Prostate gland (tissue), 2 donors: Measurements from ENCODE around the gene ITGA8.

Experiments used
- CTCF ChIP-seq, 4 experiments: fragments of 200-600 bp in 2 of 4; fragments of 450-650 bp in 2 of 4; sonication (generic) in 2 of 4; IDR thresholded peaks; 1 replicate in 3 of 4; 2 replicates in 1 of 4; pipeline ENCODE4 v1.5.1; 2016 to 2019; ENCODE audit warnings: antibody characterized with exemption in 4 of 4, mild to moderate bottlenecking in 2 of 4, moderate library complexity in 2 of 4
- POLR2A ChIP-seq: fragments of 450-650 bp; IDR thresholded peaks from one replicate; pipeline ENCODE4 v1.6.1; 2016; ENCODE audit warnings: antibody characterized with exemption, mild to moderate bottlenecking
- POLR2AphosphoS5 ChIP-seq: sonication (generic); formaldehyde crosslinking; IDR thresholded peaks from one replicate; pipeline ENCODE4 v1.6.1; 2017; ENCODE audit warnings: antibody characterized with exemption

DNA sequence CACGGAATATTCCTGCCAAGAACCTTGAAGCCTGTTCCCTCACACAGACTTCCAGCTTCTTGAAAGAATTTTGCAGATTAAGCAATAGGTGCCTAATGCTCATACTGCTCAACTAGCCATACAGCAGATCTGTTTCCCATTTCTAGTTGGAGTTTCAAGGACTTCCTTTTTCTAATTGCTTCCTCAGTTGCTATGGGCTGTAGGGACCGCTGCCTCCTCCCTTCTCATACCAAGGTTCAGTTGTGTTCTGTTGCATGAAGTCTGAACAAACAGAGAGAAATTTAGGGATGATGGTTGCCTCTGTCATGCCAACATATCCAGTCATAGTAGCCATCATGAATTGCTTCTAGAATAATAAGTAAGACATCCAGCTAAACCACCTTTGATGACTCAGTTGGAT lies 6.8 kb downstream of the ITGA8 start:
- no peak for TF ChIP-seq CTCF (IDR thresholded peaks at IDR 0.05)
- TF ChIP-seq POLR2A = no peak
- no peak for TF ChIP-seq POLR2AphosphoS5
